Camera-type eye (tissue), 1 donor: ENCODE results near the gene NOL4. TPM values are rescaled to one million over a fixed set of nuclear protein-coding genes. Genes with fewer than 3 reads are reported as not detected.

ENCODE experiments used
- total RNA-seq: library from RNA; depleted of rRNA; stranded (reverse); fragments of >200 nt; gene quantifications from one replicate; pipeline ENCODE4 v1.2.3, GENCODE V29; 2014

The NOL4 gene
- total RNA-seq: 72.9 TPM

GRCh38 chr18:34224423-34225217 is at the start of gene NOL4:
Gene NOL4 (minus strand): TSS chr18:34224913. CDS start chr18:34223253, 1,660 bp downstream.

